Breast epithelium (tissue), 4 donors: ENCODE data around the gene MALRD1. TPM values are rescaled to one million over a fixed set of nuclear protein-coding genes. Genes with fewer than 3 reads are reported as not detected.

Source experiments
- DNase-seq, 2 donors: peaks; one replicate each; pipeline ENCODE4 v3.0.0-alpha.2; 2019; ENCODE audit warnings: low spot score in 2 of 2
- H3K27ac ChIP-seq, 2 donors: fragments of 200-600 bp; sonication (generic) in 1 of 2; one replicate each; pipeline ENCODE4 v1.5.1; 2016 to 2019; ENCODE audit warnings: mild to moderate bottlenecking in 1 of 2
- H3K27me3 ChIP-seq, 2 donors: fragments of 200-600 bp; sonication (generic) in 1 of 2; one replicate each; pipeline versions ENCODE4 v1.5.1 to v1.6.0; 2017 to 2019; ENCODE audit warnings: control low read depth in 1 of 2, mild to moderate bottlenecking in 1 of 2
- H3K36me3 ChIP-seq: fragments of 200-600 bp; one replicate; pipeline ENCODE4 v1.5.1; 2019
- H3K4me1 ChIP-seq, 2 donors: fragments of 200-600 bp; sonication (generic); one replicate each; pipeline ENCODE4 v1.5.1; 2016 to 2019; ENCODE audit warnings: control low read depth in 1 of 2
- H3K4me3 ChIP-seq, 3 donors: fragments of 200-600 bp; sonication (generic); 1 replicate in 2 of 3; 2 replicates in 1 of 3; pipeline ENCODE4 v1.5.1; 2016 to 2019; ENCODE audit warnings: mild to moderate bottlenecking in 3 of 3, moderate library complexity in 2 of 3
- H3K9me3 ChIP-seq, 2 donors: fragments of 200-600 bp; sonication (generic) in 1 of 2; one replicate each; pipeline ENCODE4 v1.5.1; 2016 to 2019; ENCODE audit warnings: control low read depth in 1 of 2
- POLR2A ChIP-seq: fragments of 450-650 bp; IDR thresholded peaks from one replicate; pipeline ENCODE4 v1.6.1; 2016; ENCODE audit warnings: antibody characterized with exemption, mild to moderate bottlenecking, moderate library complexity
- POLR2AphosphoS5 ChIP-seq, 3 donors: sonication (generic); formaldehyde crosslinking; IDR thresholded peaks; one replicate each; pipeline ENCODE4 v1.6.1; 2017; ENCODE audit warnings: antibody characterized with exemption in 3 of 3
- intact Hi-C: fragments of 100-400 bp; cut with DNase I; formaldehyde crosslinking; loops from one replicate; pipeline ENCODE4 v1.15.1; 2023; ENCODE audit warnings: low total_unique reads
- total RNA-seq, 3 donors: library from RNA; depleted of rRNA; stranded (reverse); fragments of >200 nt; gene quantifications; one replicate each; pipeline ENCODE4 v1.1.0, GENCODE V29; 2016
- TF ChIP-seq, protein P1 (sequence below), 3 donors: fragments of 450-650 bp; IDR thresholded peaks; one replicate each; pipeline ENCODE4 v1.5.1; 2016 to 2017; ENCODE audit warnings: antibody characterized with exemption in 3 of 3, mild to moderate bottlenecking in 3 of 3, moderate library complexity in 3 of 3

MALRD1 gene
- total RNA-seq, 3 donors from 2014 or later: 0.96 to 8.6 (median 2.6) TPM

- no peaks in the 10 kb centered on the region for H3K9me3 ChIP-seq
- no peaks in the 10 kb centered on the region for H3K4me1 ChIP-seq
- no peaks in the 10 kb centered on the region for H3K27me3 ChIP-seq
- no peak for DNase-seq
- intact Hi-C loops: no loop called here
- TF ChIP-seq, protein P1, sequence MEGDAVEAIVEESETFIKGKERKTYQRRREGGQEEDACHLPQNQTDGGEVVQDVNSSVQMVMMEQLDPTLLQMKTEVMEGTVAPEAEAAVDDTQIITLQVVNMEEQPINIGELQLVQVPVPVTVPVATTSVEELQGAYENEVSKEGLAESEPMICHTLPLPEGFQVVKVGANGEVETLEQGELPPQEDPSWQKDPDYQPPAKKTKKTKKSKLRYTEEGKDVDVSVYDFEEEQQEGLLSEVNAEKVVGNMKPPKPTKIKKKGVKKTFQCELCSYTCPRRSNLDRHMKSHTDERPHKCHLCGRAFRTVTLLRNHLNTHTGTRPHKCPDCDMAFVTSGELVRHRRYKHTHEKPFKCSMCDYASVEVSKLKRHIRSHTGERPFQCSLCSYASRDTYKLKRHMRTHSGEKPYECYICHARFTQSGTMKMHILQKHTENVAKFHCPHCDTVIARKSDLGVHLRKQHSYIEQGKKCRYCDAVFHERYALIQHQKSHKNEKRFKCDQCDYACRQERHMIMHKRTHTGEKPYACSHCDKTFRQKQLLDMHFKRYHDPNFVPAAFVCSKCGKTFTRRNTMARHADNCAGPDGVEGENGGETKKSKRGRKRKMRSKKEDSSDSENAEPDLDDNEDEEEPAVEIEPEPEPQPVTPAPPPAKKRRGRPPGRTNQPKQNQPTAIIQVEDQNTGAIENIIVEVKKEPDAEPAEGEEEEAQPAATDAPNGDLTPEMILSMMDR (IDR thresholded peaks at IDR 0.05): no peak
- no peak for TF ChIP-seq POLR2A
- no peak for TF ChIP-seq POLR2AphosphoS5 (IDR thresholded peaks at IDR 0.05)
- H3K36me3 ChIP-seq: no peaks in the 10 kb centered on the region
- no peak overlapping the region for H3K27ac ChIP-seq
- no peak overlapping the region for H3K4me3 ChIP-seq
Measured at GRCh38 chr10:19451356-19451755, 402.8 kb downstream of the MALRD1 start.

GRCh38 chr10:19451937-19452336 lies 403.3 kb downstream of the MALRD1 start:
- Histone ChIP-seq H3K4me1 (no peaks in the 10 kb centered on the region), H3K4me3 (no peak overlapping the region), H3K27ac (no peak overlapping the region), H3K27me3 (no peaks in the 10 kb centered on the region), H3K36me3 (no peaks in the 10 kb centered on the region), H3K9me3 (no peaks in the 10 kb centered on the region)
- no peak for TF ChIP-seq POLR2A
- TF ChIP-seq, protein P1 (IDR thresholded peaks at IDR 0.05): no peak
- TF ChIP-seq POLR2AphosphoS5 (IDR thresholded peaks at IDR 0.05): no peak
- intact Hi-C loops: no loop called here
- no peak for DNase-seq

DNA sequence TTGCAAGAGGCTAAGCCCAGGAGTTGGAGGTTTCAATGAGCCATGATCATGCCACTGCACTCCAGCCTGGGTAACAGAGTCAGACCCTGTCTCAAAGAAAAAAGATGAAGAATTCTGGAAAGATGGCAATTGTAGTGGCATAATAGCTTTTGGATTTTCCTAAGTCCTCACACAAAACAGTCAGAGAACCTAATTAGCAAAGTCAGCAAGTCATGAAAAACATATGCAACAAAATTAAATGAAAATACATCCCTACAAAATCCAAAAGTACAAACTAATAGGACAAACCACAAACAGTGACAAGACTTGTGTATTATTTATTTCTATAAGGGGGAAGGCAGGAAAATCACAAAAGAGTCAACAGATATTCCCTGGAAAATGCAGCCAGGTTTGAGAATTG lies 405.4 kb downstream of the MALRD1 start:
- intact Hi-C loops: no loop called here
- DNase-seq: no peak
- H3K27ac ChIP-seq: no peak overlapping the region
- no peaks in the 10 kb centered on the region for H3K36me3 ChIP-seq
- no peaks in the 10 kb centered on the region for H3K9me3 ChIP-seq
- TF ChIP-seq POLR2AphosphoS5 (IDR thresholded peaks at IDR 0.05) (no peak), POLR2A (no peak)
- TF ChIP-seq, protein P1 (IDR thresholded peaks at IDR 0.05): no peak
- no peaks in the 10 kb centered on the region for H3K27me3 ChIP-seq
- H3K4me1 ChIP-seq: no peaks in the 10 kb centered on the region
- H3K4me3 ChIP-seq: no peak overlapping the region

- DNase-seq: no peak
- Histone ChIP-seq H3K27ac (no peak overlapping the region), H3K4me3 (no peak overlapping the region), H3K27me3 (no peaks in the 10 kb centered on the region), H3K36me3 (no peaks in the 10 kb centered on the region), H3K9me3 (no peaks in the 10 kb centered on the region), H3K4me1 (no peaks in the 10 kb centered on the region)
- intact Hi-C loops: no loop called here
- TF ChIP-seq POLR2A (no peak), POLR2AphosphoS5 (IDR thresholded peaks at IDR 0.05) (no peak)
- TF ChIP-seq, protein P1 (IDR thresholded peaks at IDR 0.05): no peak
Measured at GRCh38 chr10:19461588-19461987, 413.0 kb downstream of the MALRD1 start.

DNA sequence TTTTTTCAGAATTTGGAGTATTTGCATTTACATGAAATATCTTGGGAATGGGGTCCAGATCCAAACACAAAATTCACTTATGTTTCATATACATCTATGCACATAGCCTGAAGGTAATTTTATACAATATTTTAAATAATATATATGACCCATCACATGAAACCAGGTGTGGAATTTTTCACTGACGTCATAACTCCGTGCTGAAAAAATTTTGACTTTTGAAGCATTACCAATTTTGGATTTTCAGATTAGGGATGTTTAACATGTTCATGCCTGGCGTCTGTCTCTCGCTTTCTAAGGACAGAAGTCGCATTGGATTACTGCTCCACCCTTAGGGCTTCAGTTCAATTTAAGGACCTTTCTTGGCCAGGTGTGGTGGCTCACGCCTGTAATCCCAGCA lies 418.1 kb downstream of the MALRD1 start:
- intact Hi-C loops: no loop called here
- H3K27me3 ChIP-seq: no peaks in the 10 kb centered on the region
- no peaks in the 10 kb centered on the region for H3K36me3 ChIP-seq

More for the DNA sequence above, 418.1 kb downstream of the MALRD1 start:
- DNase-seq: no peak
- no peaks in the 10 kb centered on the region for H3K4me1 ChIP-seq
- H3K9me3 ChIP-seq: peaks cover 0 to 7% of the 10 kb centered on the region in 2 donors
- H3K4me3 ChIP-seq: no peak overlapping the region
- TF ChIP-seq, protein P1 (IDR thresholded peaks at IDR 0.05): no peak
- no peak for TF ChIP-seq POLR2AphosphoS5 (IDR thresholded peaks at IDR 0.05)
- no peak for TF ChIP-seq POLR2A
- H3K27ac ChIP-seq: no peak overlapping the region
